Activated effector memory CD4-positive, alpha-beta T cell treated with anti-CD3 and anti-CD28 coated beads, Interleukin-2, amount 50 U/mL, for 16 hours (primary cell): ENCODE results near the gene CHCT1.
A peak's percentile ranks its signal among the peaks of the same experiment; 100 is the strongest.
"Not testable (repeated sequence)": the region's sequence is repeated elsewhere in the genome, so short reads cannot be mapped to it uniquely, and the experiment has no call there.

Experiments used
- DNase-seq: peaks from one replicate; pipeline ENCODE4 v3.0.0-alpha.2; 2020

The CHCT1 gene

GRCh38 chr17:60401819-60402218 lies 20.5 kb upstream of the CHCT1 start:
- DNase-seq, result no peak

GRCh38 chr17:60403523-60403810 lies 18.8 kb upstream of the CHCT1 start:
- no peak for DNase-seq

GRCh38 chr17:60403962-60404361 lies 18.3 kb upstream of the CHCT1 start:
- DNase-seq, result no peak

GRCh38 chr17:60406887-60407286 lies 15.4 kb upstream of the CHCT1 start:
- DNase-seq, result no peak

GRCh38 chr17:60410001-60410400 lies 12.3 kb upstream of the CHCT1 start:
- no peak for DNase-seq

GRCh38 chr17:60412701-60413100 lies 9.6 kb upstream of the CHCT1 start:
- no peak for DNase-seq

GRCh38 chr17:60415146-60415545 lies 7.1 kb upstream of the CHCT1 start:
- DNase-seq, result no peak

- no peak for DNase-seq
These were observed 5.8 kb upstream of the CHCT1 start for GRCh38 chr17:60416368-60416925.

GRCh38 chr17:60419003-60419402 lies 3.3 kb upstream of the CHCT1 start:
- DNase-seq, result not testable (repeated sequence)

GRCh38 chr17:60419875-60420274 lies 2.4 kb upstream of the CHCT1 start:
- DNase-seq, result not testable (repeated sequence)

GRCh38 chr17:60421273-60422161 lies 772 bp upstream of the CHCT1 start:
- DNase-seq, result peak; percentile 91

- DNase-seq, result no peak
These were observed 1.6 kb downstream of the CHCT1 start for GRCh38 chr17:60423865-60424264.

GRCh38 chr17:60425626-60426025 lies 3.3 kb downstream of the CHCT1 start:
- no peak for DNase-seq

GRCh38 chr17:60426596-60426995 lies 4.3 kb downstream of the CHCT1 start:
- DNase-seq, result no peak

GRCh38 chr17:60428491-60428890 lies 6.2 kb downstream of the CHCT1 start:
- DNase-seq, result not testable (repeated sequence)

GRCh38 chr17:60430561-60430960 lies 8.3 kb downstream of the CHCT1 start:
- DNase-seq, result not testable (repeated sequence)

- DNase-seq, result not testable (repeated sequence)
These were observed 11.0 kb downstream of the CHCT1 start for GRCh38 chr17:60433021-60433997.

GRCh38 chr17:60435244-60436167 lies 13.2 kb downstream of the CHCT1 start:
- DNase-seq, result peak; percentile 75

- DNase-seq, result no peak
These were observed 14.4 kb downstream of the CHCT1 start for GRCh38 chr17:60436676-60437075.

- no peak for DNase-seq
These were observed 17.2 kb downstream of the CHCT1 start for GRCh38 chr17:60439501-60439900.

- DNase-seq, result no peak
These were observed 20.2 kb downstream of the CHCT1 start for GRCh38 chr17:60442271-60443173.
